Mesenchymal stem cell (in vitro differentiated cells and primary cell): ENCODE data around the gene CFDP1.

Source experiments
- DNase-seq: peaks from one replicate; pipeline ENCODE4 v3.0.0-alpha.2; 2013
- H2AFZ ChIP-seq: one replicate; pipeline ENCODE4 v1.6.1; 2013; ENCODE audit warnings: low read depth, mild to moderate bottlenecking, control low read depth, inconsistent platforms, low read length, moderate library complexity
- H2AK5ac ChIP-seq: 2 replicates; pipeline ENCODE4 v1.6.1; 2013; ENCODE audit warnings: low read length, moderate library complexity, mild to moderate bottlenecking, inconsistent platforms; ENCODE audit not compliant: severe bottlenecking
- H2BK120ac ChIP-seq: one replicate; pipeline ENCODE4 v1.6.1; 2013; ENCODE audit warnings: low read depth, mild to moderate bottlenecking, inconsistent platforms, low read length, moderate library complexity
- H2BK12ac ChIP-seq, 2 experiments: one replicate each; pipeline ENCODE4 v1.6.1; 2013; ENCODE audit warnings: inconsistent platforms in 2 of 2, low read length in 2 of 2, mild to moderate bottlenecking in 2 of 2, moderate library complexity in 2 of 2, control low read depth in 1 of 2
- H2BK15ac ChIP-seq: one replicate; pipeline ENCODE4 v1.6.1; 2013; ENCODE audit warnings: mild to moderate bottlenecking, low read depth, inconsistent platforms; ENCODE audit not compliant: poor library complexity, severe bottlenecking
- H2BK5ac ChIP-seq: 2 replicates; pipeline ENCODE4 v1.6.1; 2013; ENCODE audit warnings: low read depth, mild to moderate bottlenecking, low read length, control low read depth, inconsistent platforms; ENCODE audit not compliant: poor library complexity, severe bottlenecking
- H3K14ac ChIP-seq, 2 experiments: one replicate each; pipeline ENCODE4 v1.6.1; 2013; ENCODE audit warnings: inconsistent platforms in 2 of 2, low read length in 2 of 2, control low read depth in 1 of 2, mild to moderate bottlenecking in 1 of 2, moderate library complexity in 1 of 2
- H3K18ac ChIP-seq, 2 experiments: one replicate each; pipeline ENCODE4 v1.6.1; 2013; ENCODE audit warnings: inconsistent platforms in 2 of 2, low read length in 2 of 2, control low read depth in 1 of 2, low read depth in 1 of 2, mild to moderate bottlenecking in 1 of 2
- H3K23ac ChIP-seq, 2 experiments: one replicate each; pipeline ENCODE4 v1.6.1; 2013; ENCODE audit warnings: inconsistent platforms in 2 of 2, low read length in 2 of 2, mild to moderate bottlenecking in 2 of 2, moderate library complexity in 2 of 2, control low read depth in 1 of 2
- H3K27ac ChIP-seq: 2 replicates; pipeline ENCODE4 v1.5.1; 2013; ENCODE audit warnings: mild to moderate bottlenecking, moderate library complexity, low read length, control low read depth, inconsistent platforms; ENCODE audit not compliant: poor library complexity, severe bottlenecking
- H3K27me3 ChIP-seq, 2 experiments: 2 replicates each; pipeline versions ENCODE4 v1.6.1 to v1.7.0; 2013; ENCODE audit warnings: low read length in 2 of 2, mild to moderate bottlenecking in 2 of 2, moderate library complexity in 2 of 2, control low read depth in 1 of 2, inconsistent platforms in 1 of 2; ENCODE audit not compliant: control insufficient read depth in 1 of 2, insufficient read depth in 1 of 2
- H3K36me3 ChIP-seq, 2 experiments: 2 replicates each; pipeline versions ENCODE4 v1.6.1 to v1.7.0; 2013; ENCODE audit warnings: low read length in 2 of 2, control low read depth in 1 of 2, inconsistent platforms in 1 of 2, low read depth in 1 of 2, mild to moderate bottlenecking in 1 of 2; ENCODE audit not compliant: insufficient read depth in 2 of 2, control insufficient read depth in 1 of 2
- H3K4ac ChIP-seq, 2 experiments: one replicate each; pipeline ENCODE4 v1.6.1; 2013; ENCODE audit warnings: inconsistent platforms in 2 of 2, low read length in 2 of 2, mild to moderate bottlenecking in 2 of 2, moderate library complexity in 2 of 2, control low read depth in 1 of 2, low read depth in 1 of 2
- H3K4me1 ChIP-seq: 2 replicates; pipeline ENCODE4 v1.6.1; 2013; ENCODE audit warnings: low read depth, low read length, control low read depth; ENCODE audit not compliant: control insufficient read depth, insufficient read depth
- H3K4me2 ChIP-seq: 2 replicates; pipeline ENCODE4 v1.6.1; 2013; ENCODE audit warnings: low read length, mild to moderate bottlenecking, inconsistent platforms; ENCODE audit not compliant: poor library complexity, severe bottlenecking
- H3K4me3 ChIP-seq, 2 experiments: 2 replicates each; pipeline versions ENCODE4 v1.5.1 to v1.7.0; 2013; ENCODE audit warnings: low read length in 2 of 2, mild to moderate bottlenecking in 2 of 2, control low read depth in 1 of 2, low read depth in 1 of 2; ENCODE audit not compliant: insufficient read depth in 1 of 2
- H3K79me1 ChIP-seq: replicated peaks from 2 replicates; pipeline ENCODE4 v1.6.1; 2013; ENCODE audit warnings: mild to moderate bottlenecking, control low read depth, low read length, inconsistent platforms; ENCODE audit not compliant: poor library complexity, severe bottlenecking
- H3K9ac ChIP-seq: 2 replicates; pipeline ENCODE4 v1.7.0; 2013; ENCODE audit warnings: mild to moderate bottlenecking, low read length, moderate library complexity
- H3K9me3 ChIP-seq: 2 replicates; pipeline ENCODE4 v1.7.0; 2013; ENCODE audit warnings: mild to moderate bottlenecking, low read length; ENCODE audit not compliant: control insufficient read depth
- H4K8ac ChIP-seq: one replicate; pipeline ENCODE4 v1.6.1; 2013; ENCODE audit warnings: inconsistent platforms, mild to moderate bottlenecking, low read length, moderate library complexity
- H4K91ac ChIP-seq: one replicate; pipeline ENCODE4 v1.6.1; 2013; ENCODE audit warnings: mild to moderate bottlenecking, low read length, inconsistent platforms
- WGBS: methylation state at CpG from one replicate; pipeline ENCODE4 v1.1.7; 2013; ENCODE audit warnings: mixed read lengths; 5-methylcytosine and 5-hydroxymethylcytosine counted together

The CFDP1 gene

DNA sequence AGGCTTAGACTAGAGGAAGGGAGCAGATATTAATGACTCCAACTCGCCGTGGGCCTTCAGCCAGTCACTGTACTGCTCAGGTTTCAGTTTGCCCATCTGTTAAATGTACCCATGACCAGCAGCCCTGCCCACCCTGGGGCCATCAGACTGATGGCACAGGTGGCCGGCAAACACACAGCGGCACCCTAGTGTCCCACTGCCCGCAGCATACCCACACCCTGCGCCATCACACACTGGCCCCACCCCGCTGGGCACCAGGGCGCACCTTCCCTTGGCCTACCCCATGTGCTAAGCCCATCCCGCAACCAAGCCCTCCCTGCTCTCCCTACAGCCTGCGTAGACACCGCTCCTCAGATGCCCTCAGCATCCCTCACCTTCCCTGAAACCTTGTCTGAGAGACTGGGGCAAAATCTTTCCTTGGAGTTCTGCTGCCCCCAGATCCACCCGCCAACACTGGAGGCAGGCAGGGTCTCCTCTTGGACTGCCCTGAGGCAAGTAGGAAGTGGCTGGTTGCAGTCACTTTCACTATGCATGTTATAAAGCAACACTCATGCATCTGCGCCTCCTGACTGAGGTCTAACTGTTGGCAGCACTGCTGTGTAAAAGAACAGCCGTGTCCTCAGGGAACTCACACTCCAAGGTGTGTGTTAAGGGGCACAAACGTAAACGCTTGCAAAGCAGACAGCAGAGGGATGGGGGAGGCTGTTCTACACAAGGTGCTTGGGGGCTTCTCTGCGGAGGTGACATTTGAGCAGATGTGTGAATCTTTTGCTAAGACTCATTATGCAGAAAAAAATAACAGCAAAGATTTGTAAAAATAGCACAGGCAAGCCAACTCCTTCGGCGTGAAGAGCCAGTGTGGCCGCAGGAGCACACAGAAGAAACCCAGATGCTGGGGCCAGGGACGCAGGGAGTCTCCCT lies 175.2 kb downstream of the CFDP1 start:
- Histone ChIP-seq H3K4me3 (no peak overlapping the region), H3K4me1 (peaks cover 77% of the 10 kb centered on the region), H3K18ac (peak overlapping the region; percentile 38 to 43), H3K23ac (peak overlapping the region in 1 of 2 experiments; percentile 46), H2BK120ac (no peak overlapping the region), H4K8ac (no peak overlapping the region), H3K27ac (peak overlapping the region; percentile 8), H2BK15ac (peak overlapping the region; percentile 61), H3K79me1 (no peaks in the 10 kb centered on the region), H3K27me3 (no peaks in the 10 kb centered on the region), H2BK12ac (peak overlapping the region; percentile 68 to 93), H2AFZ (no peak overlapping the region), H3K36me3 (peaks cover 3 to 33% of the 10 kb centered on the region in 2 experiments), H3K14ac (peak overlapping the region in 1 of 2 experiments; percentile 93), H3K9me3 (no peaks in the 10 kb centered on the region), H4K91ac (peak overlapping the region; percentile 86), H3K4me2 (no peak overlapping the region), H2BK5ac (no peak overlapping the region), H3K9ac (peak overlapping the region; percentile 71), H3K4ac (peak overlapping the region in 1 of 2 experiments; percentile 15), H2AK5ac (peak overlapping the region; percentile 67)
- 86% methylated on average over 21 of the region's 21 CpGs for WGBS
- DNase-seq, result peak; percentile 58

DNA sequence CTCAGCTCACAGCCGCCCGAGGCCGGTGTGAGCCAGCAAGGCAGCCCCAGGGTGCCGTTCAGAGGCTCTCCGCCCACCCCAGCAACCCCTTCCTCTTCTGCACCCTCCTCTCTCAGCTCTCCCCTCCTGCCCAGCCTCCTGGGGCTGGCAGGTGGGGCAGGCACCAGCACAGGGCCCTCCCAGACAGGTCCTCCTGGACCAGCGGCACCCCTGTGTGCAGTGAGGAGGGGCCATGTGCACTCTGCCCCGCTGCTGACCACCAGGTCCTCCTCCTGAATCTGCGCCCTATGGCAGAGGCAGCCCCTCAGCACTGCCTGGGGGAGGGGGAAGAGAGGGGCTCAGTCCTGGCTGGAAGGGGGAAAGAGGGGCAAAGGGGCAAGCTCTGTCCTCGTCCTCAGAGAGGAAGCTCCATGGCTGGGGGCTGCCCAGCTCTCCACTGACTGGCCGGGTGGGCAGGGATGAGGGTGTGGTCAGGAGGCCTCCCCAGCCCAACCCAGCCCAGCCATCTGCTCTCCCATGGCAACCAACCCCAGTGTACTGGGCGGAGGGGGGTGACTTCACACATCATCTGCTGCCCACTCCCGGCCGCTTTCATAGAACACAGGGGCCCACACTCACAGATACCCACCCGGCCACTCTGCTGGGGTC lies 176.5 kb downstream of the CFDP1 start:
- Histone ChIP-seq H3K9me3 (no peaks in the 10 kb centered on the region), H2AFZ (no peak overlapping the region), H4K91ac (peak overlapping the region; percentile 83), H2BK120ac (peak overlapping the region; percentile 3), H3K4me1 (peaks cover 77% of the 10 kb centered on the region), H3K9ac (peak overlapping the region; percentile 71), H3K36me3 (peaks cover 0 to 30% of the 10 kb centered on the region in 2 experiments), H3K79me1 (no peaks in the 10 kb centered on the region), H2BK5ac (peak overlapping the region; percentile 57), H2AK5ac (peak overlapping the region; percentile 93), H3K18ac (peak overlapping the region; percentile 76 to 93), H3K4me2 (peak overlapping the region; percentile 43), H4K8ac (peak overlapping the region; percentile 93), H2BK12ac (peak overlapping the region in 1 of 2 experiments; percentile 97), H3K4ac (peak overlapping the region; percentile 39 to 82), H3K27me3 (no peaks in the 10 kb centered on the region), H3K4me3 (peak overlapping the region in 1 of 2 experiments; percentile 59), H3K14ac (peak overlapping the region in 1 of 2 experiments; percentile 85), H2BK15ac (peak overlapping the region; percentile 39), H3K27ac (peak overlapping the region; percentile 76), H3K23ac (peak overlapping the region in 1 of 2 experiments; percentile 36)
- 35% methylated on average over 9 of the region's 14 CpGs for WGBS
- peak; percentile 85 for DNase-seq

DNA sequence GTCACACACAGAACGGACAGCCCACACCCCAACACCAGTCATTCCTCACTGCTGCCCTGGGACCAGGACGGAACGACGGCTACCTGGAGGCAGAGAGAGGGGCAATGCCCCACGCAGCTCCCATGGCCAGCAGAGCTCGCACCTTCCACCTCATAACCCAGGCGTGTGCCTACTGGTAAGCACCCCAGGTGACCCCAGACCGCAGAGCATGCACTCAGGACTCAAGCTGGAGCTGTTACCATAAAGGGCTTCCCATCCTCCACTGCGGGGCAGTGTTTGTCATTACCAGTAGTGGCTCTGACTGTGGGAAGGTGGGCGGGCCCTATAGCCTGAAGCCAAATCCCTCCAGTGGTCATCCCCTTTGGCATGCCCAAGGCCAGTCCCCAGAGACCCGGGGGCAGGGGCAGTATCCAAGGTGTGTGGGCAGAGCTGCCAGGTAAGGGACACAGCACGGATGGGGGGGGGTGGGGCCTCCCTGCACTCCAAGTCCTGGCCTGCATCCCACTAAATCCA lies 177.2 kb downstream of the CFDP1 start:
- Histone ChIP-seq H3K4ac (peak overlapping the region; percentile 82 to 95), H3K14ac (peak overlapping the region in 1 of 2 experiments; percentile 87), H3K4me2 (peak overlapping the region; percentile 41), H3K27me3 (no peaks in the 10 kb centered on the region), H2BK5ac (no peak overlapping the region), H3K4me1 (peaks cover 72% of the 10 kb centered on the region), H3K18ac (peak overlapping the region; percentile 90 to 93), H4K91ac (peak overlapping the region; percentile 95), H3K4me3 (no peak overlapping the region), H2AFZ (no peak overlapping the region), H2AK5ac (peak overlapping the region; percentile 95), H2BK120ac (peak overlapping the region; percentile 3), H3K27ac (peak overlapping the region; percentile 76), H3K23ac (no peak overlapping the region), H3K36me3 (peaks cover 0 to 24% of the 10 kb centered on the region in 2 experiments), H2BK15ac (peak overlapping the region; percentile 39), H3K9ac (peak overlapping the region; percentile 71), H2BK12ac (peak overlapping the region; percentile 96 to 97), H3K79me1 (no peaks in the 10 kb centered on the region), H3K9me3 (no peaks in the 10 kb centered on the region), H4K8ac (peak overlapping the region; percentile 85)
- WGBS, result 59% methylated on average over 12 of the region's 12 CpGs
- peak; percentile 83 for DNase-seq
